Activated naive CD4-positive, alpha-beta T cell (primary cell): ENCODE measurements around the gene KIF1C.
"Not testable (repeated sequence)": the region's sequence is repeated elsewhere in the genome, so short reads cannot be mapped to it uniquely, and the experiment has no call there.

Source experiments
- DNase-seq, 4 experiments: peaks; one replicate each; lab custom pipeline; 2025; lab: John Stamatoyannopoulos, UW

The KIF1C gene

DNA sequence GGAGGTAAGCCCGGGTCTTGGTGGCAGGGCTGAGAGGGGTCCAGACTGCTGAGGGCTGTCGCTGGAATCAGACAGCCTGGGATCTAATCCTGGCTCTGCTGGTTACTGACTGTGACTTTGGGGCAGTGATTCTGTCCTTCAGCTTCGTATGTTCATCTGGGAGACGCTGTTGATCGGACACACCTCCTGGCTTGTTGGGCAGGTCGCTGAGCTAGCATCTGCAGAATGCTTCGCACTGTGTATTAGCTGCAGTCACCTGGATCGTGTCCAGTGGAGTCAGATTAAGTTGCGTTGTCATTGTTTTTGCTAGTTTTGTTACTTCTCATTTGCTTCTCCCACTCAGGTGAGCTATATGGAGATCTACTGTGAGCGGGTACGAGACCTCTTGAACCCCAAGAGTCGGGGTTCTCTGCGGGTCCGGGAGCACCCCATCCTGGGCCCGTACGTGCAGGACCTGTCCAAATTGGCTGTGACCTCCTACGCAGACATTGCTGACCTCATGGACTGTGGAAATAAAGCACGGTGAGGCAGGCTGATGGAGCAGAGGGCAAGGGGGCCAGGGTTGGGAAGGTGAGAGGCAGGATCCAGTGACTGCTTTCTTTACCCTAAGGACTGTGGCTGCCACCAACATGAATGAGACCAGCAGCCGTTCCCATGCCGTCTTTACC, 4.5 kb downstream of the KIF1C start:
- DNase-seq = no peak

DNA sequence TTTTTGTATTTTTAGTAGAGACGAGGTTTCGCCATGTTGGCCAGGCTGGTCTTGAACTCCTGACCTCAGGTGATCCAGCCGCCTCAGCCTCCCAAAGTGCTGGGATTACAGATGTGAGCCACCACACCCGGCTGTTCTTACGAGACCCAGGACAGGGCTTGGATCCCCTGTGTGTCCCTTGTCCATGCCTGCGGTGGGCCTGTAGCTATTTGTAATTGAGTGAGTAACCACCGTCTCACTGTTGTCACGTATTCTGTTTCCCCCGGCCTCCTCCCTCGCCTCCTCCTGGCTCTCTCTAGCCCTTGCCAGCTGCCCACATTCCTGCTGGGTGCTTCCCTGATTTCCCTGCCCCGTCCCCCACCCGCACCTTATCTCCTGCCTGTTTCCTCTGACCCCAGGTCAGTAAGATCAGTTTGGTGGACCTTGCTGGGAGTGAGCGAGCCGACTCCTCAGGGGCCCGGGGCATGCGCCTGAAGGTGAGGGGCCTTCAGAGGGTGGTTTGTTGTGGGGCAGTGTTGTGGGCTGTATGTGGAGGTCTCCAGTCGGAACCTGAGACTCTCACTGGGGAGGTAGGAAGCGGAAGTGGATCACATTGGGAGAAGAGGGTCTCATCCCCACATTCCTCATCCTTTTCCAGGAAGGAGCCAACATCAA, 5.6 kb downstream of the KIF1C start:
- DNase-seq = no peak

GRCh38 chr17:5011928-5012327, 14.2 kb downstream of the KIF1C start:
- no peak for DNase-seq

GRCh38 chr17:5014357-5014756, 16.6 kb downstream of the KIF1C start:
- no peak for DNase-seq

- peak in 1 of 4 experiments; percentile 43 for DNase-seq
Measured at GRCh38 chr17:5019475-5019956, 21.8 kb downstream of the KIF1C start.

DNA sequence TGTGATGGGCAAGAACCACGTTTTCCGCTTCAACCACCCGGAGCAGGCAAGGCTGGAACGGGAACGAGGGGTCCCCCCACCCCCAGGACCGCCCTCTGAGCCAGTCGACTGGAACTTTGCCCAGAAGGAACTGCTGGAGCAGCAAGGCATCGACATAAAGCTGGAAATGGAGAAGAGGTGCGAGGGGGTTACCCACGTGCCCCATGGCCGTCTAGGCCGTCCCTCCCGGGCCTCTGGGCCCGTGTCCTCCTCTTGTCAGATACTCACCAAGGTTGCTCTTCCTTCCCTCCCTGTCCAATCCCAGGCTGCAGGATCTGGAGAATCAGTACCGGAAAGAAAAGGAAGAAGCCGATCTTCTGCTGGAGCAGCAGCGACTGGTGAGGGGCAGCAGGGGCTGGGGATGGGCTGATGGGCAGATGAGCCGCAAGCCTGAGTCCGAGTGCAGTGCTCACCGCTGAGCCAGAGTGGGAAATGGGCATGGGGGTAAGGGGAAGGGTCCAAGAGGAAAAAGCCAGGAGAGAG, 22.8 kb downstream of the KIF1C start:
- DNase-seq = no peak

- no peak for DNase-seq
Measured at GRCh38 chr17:5022171-5022711, 24.5 kb downstream of the KIF1C start.

GRCh38 chr17:5023588-5024147, 25.9 kb downstream of the KIF1C start:
- DNase-seq = no peak

- DNase-seq = no peak
Measured at GRCh38 chr17:5024604-5025003, 26.9 kb downstream of the KIF1C start.

DNA sequence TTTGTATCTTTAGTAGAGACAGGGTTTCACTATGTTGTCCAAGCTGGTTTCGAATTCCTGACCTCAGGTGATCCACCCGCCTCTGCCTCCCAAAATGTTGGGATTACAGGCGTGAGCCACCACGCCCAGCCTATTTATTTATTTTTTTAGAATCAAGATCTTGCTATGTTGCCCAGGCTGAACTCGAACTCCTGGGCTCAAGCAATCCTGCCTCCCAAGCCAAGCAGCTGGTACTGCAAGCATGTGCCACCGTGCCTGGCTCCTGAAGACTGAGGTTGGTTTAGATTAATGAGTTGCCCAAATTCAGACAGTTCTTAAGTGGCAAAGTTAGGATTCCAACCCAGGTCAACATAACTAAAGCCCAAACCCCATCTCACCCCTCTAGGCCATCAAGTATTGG, 29.5 kb downstream of the KIF1C start:
- no peak for DNase-seq

- DNase-seq = no peak
Measured at GRCh38 chr17:5027916-5028315, 30.2 kb downstream of the KIF1C start.

DNA sequence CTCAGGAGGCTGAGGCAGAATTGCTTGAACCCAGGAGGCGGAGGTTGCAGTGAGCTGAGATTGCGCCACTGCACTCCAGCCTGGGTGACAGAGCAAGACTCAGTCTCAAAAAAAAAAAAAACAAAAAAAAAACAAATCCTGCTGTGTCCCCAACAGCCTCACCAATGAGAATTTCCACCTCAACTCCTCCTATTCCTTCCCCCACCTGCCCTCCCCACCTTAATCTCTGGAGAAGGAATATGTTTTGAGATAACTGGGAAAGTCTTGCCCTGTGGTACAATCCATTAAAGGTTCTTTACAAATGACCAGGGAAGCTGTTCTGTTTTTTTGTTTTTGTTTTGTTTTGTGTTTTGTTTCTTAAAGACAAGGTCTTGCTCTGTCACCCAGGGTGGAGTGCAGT, 32.4 kb downstream of the KIF1C start:
- DNase-seq = not testable (repeated sequence)

- peak; percentile 32 to 76 (median 72) for DNase-seq
Measured at GRCh38 chr17:5031365-5032082, 33.8 kb downstream of the KIF1C start.

DNA sequence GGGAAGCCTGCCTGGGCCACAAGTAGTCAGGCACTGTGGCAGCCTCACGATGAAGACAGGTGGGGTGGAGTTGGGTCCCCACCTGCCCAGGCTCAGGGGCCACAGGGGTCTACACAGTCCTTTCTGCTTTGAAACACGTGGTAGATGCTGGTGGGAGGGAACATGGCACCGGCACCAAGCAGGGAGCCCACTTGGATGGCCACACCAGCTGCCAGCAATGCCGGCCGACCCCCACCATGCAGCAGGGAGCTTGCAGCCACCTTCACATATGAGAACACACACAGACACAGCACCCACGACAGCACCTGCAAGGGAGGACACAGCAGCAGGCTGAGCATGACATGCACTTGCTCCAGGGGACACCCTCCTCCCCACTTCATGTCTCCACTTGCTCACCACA, 35.1 kb downstream of the KIF1C start:
- DNase-seq = no peak

- no peak for DNase-seq
Measured at GRCh38 chr17:5033352-5034015, 35.7 kb downstream of the KIF1C start.

GRCh38 chr17:5034063-5034462, 36.3 kb downstream of the KIF1C start:
- no peak for DNase-seq

DNA sequence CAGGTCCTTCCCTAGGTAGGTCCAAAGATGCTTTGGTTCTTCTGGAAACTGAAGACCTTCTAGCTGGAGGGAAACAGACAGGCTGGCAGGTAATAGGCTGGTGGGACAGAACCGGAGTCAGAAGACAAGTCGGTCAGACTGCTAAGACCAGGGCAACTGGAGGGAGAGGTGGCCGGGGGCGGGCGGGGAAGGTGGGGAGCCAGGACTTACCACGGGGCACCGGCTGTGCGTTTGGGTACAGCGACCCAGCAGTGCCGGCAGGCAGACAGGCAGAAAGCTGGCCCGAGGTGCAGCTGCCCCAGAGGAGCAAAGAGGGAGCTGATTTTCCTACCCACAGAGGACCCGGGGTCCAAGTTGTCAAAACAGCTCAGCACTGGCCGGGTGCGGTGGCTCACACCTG, 36.9 kb downstream of the KIF1C start:
- no peak for DNase-seq

DNA sequence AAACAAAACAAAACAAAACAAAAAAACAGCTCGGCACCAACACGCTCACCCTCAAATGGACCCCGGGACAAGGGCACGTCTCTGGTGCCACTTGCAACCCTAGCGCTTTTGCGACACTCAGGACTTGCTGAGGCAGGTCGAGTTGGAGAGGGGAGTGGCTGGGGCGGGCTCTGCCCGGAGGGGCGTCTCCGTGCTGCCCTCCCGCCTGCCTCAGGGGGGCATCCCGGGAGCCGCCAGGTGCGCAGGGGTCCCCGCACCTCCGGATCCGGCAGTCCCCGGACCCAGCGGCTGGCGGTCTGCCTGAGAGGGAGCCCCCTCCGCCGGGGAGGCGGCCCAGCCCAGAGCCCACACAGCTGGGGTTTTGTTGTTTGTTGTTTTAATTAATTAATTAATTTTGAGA, 37.6 kb downstream of the KIF1C start, which contains the start of gene SLC52A1:
TSS of gene SLC52A1 (minus strand) at position 112 of the 400 bp plus-strand sequence. CDS start 820 bp downstream, outside the sequence.
- DNase-seq = no peak

GRCh38 chr17:5042157-5043022, 44.6 kb downstream of the KIF1C start:
- DNase-seq = no peak

DNA sequence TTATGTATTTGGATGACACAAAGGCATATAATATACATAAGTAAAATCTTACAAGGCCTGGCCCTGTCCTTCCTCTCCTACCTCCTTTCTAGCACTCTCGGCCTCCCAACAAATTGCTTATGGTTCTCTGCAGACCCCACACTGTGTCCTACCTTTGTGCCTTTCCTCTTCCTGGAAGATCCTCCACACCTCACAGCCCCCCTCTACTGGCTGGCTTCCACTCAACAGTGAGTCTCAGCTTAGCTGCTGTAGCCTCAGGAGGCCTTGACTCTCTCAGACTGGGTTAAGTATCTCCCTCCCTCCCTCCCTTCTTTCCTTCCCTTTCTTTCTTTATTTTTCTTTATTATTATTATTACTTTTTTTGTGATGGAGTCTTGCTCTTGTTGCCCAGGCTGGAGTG, 45.8 kb downstream of the KIF1C start:
- no peak for DNase-seq

DNA sequence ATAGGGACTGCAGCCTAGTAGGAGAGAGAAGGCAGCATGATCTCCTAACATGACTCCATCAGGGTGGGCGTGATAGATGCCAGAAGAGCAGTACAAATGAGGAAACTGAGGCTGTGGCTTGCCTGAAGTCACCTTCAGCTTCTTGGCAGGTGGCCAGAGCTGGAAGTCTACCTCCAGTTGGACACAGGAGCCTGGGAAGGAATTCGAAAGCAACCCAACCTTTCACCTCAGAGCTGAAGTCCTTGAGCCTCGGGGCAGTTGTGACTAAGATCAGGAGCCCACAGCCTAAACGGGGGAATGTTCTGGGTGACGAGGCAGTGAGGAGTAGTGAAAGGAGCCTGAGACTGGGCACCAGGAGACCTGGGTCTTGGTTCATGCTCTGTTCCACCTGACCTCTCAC, 46.9 kb downstream of the KIF1C start:
- DNase-seq = no peak
